HG02588 (cell line): ENCODE data around the gene ZNF497.
"Not testable (repeated sequence)": the region's sequence is repeated elsewhere in the genome, so short reads cannot be mapped to it uniquely, and the experiment has no call there.

ENCODE experiments used
- ATAC-seq: cut with Tn5 transposase; IDR thresholded peaks from one replicate; pipeline ENCODE4 v1.9.1; 2021; ENCODE audit warnings: mild to moderate bottlenecking, moderate library complexity; ENCODE audit not compliant: unreplicated experiment

Gene ZNF497

DNA sequence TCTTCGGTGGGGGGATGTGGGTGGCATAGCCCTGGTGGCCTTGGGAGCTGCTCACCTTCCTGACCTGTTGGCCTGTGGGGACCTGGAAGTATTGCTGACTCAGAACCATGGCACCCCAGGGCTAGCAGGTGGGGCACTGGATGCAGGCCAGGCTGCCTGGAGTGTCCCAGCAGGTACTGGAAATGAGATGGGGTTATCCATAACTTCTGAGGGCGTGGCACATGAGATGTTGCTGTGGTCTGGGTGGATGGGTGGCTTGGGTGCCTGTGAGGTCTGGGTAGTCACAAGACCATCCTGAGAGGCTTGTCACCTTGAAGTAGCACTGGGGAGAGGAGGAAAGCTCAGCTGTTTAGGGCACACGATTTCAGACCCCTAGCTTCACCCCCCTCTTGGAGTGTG, 32.3 kb upstream of the ZNF497 start:
- ATAC-seq = no peak

GRCh38 chr19:58393725-58394033, 31.1 kb upstream of the ZNF497 start:
- no peak for ATAC-seq

GRCh38 chr19:58392945-58393724, 30.6 kb upstream of the ZNF497 start:
- ATAC-seq = no peak

DNA sequence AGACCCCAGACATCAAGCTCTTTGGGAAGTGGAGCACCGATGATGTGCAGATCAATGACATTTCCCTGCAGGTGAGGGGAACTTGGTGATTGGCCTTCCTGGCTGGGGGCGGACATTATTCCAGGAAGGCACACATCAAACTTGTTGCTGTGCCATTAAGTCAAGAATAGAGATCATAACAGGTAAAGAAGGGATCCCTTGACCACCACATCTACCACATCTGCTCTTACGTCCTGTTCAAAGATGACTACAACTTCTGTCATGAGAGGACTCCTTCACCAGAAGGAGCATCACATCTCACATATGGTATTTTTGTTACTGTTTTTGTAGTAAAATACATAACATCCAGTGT, 25.6 kb upstream of the ZNF497 start:
- ATAC-seq = no peak

- ATAC-seq = no peak
Observed at GRCh38 chr19:58387338-58388174, 25.0 kb upstream of the ZNF497 start.

- ATAC-seq = peak; percentile 77
Observed at GRCh38 chr19:58386576-58387337, 24.2 kb upstream of the ZNF497 start, which contains the start of gene RPS5. Gene RPS5, plus strand, starts transcription at chr19:58387269. Its CDS starts 869 bp downstream, at chr19:58388138.

GRCh38 chr19:58385891-58386575, 23.5 kb upstream of the ZNF497 start:
- peak; percentile 5 for ATAC-seq

DNA sequence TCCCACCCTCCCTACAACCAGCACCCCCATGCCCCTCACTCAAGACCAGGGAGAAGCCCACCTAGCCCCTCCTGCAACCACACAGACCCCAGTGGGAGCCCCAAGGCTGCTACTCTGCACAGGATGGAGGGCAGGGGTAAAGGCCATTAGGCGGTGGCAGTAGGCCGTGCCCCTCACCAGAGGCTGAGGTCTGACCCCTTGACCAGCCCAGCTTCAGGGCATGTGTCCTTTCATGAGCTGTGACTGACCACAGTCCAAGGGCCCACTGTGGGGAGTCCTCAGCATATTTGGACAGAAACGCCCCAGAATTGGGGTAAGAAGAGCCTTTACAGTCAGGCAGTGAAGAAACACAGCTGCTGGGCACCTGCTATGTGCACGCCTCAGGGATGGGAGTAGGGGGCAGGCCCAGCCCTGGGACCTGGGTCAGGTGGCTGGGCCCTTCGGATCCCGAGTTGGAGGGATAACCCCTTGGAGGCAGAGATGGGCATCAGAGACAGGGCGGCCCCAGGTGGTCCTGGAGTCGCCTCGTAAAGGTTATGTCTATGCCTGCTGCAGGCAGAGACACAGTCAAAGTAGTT, 22.9 kb upstream of the ZNF497 start:
- ATAC-seq = no peak

- ATAC-seq = no peak
Observed at GRCh38 chr19:58382997-58383603, 20.5 kb upstream of the ZNF497 start.

DNA sequence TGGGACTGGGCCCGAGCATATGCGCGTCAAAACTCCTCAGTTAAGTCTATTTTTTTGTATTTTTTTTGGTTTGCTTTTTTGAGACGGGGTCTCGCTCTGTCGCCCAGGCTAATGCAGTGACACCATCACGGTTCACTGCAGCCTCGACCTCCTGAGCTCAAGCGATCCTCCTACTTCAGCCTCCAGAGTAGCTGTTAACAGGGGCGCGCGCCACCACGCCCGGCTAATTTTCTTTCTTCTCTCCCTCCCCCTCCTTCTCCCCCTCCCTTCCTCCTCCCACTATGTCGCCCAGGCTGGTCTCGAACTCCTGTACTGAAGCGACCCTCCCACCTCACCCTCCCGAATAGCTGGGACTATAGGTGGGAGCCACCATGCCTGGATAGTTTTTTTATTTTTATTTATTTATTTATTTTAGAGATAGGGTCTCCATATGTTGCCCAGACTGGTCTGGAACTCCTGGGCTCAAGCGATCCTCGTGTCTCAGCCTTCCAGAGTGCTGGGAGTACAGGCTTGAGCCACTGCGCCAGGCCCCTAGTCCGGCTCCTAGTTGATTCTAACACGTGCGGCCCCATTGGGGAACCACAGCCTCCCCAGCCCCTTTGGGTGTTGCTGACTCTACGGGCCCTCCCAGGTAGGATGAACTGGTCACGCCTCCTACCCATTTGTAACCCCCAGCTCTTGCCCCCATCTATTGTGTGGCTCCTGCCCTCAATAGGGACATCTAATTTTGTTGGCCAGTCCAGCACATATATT, 19.1 kb upstream of the ZNF497 start:
- ATAC-seq = no peak

GRCh38 chr19:58380662-58381459, 18.3 kb upstream of the ZNF497 start, which contains the start of gene ZNF837:
Gene ZNF837, minus strand, starts transcription at chr19:58381030. Its CDS starts 11,698 bp downstream, at chr19:58369332.
- peak; percentile 77 for ATAC-seq

GRCh38 chr19:58380037-58380661, 17.6 kb upstream of the ZNF497 start:
- no peak for ATAC-seq

DNA sequence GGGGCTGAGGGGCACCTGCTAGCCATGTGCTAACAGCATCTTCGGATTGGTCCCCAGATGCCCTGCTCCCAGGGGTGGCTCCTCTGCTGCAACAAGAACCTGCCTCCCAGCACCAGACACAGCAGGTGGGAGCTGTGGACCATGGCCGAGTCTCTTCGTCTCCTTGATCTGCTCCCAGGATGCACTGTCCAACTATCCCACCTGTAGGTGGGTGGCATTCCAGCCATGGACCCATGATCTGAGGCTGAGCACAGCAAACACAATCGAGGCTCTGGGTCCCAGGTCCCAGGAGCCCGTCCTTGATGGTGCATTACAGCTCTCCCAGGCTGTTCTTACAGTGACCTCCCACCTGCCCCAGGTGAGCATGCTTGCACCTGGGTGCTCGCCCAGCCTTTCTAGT, 16.7 kb upstream of the ZNF497 start:
- no peak for ATAC-seq

DNA sequence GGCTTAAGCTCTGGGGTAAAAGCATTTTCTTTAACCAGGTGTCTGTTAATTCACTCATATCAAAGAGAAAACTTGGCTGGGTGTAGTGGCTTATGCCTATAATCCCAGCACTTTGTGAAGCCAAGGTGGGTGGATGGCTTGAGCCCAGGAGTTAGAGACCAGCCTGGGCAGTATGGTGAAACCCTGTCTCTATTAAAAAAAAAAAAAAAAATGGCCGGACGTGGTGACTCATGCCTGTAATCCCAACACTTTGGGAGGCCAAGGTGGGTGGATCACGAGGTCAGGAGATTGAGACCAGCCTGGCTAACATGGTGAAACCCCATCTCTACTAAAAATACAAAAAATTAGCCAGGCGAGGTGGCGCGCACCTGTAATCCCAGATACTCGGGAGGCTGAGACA, 14.2 kb upstream of the ZNF497 start:
- ATAC-seq = not testable (repeated sequence)

DNA sequence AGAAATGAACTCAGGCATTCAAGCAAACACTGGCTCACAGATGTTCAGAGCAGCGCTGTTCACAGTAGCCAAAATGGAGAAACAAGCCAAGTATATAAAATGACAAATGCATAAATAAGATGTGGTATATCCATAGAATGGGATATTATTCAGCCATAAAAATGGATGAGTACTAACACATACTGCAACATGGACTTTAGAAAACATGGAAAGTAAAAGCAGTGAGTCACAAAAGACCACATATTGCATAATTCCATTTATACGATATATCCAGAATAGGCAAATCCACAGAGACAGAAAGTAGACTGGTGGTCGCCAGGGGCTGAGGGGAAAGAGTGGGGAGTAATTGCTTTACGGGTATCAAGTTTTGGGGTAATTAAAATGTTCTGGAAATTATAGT, 11.6 kb upstream of the ZNF497 start:
- no peak for ATAC-seq

- no peak for ATAC-seq
Observed at GRCh38 chr19:58372311-58373133, 10.0 kb upstream of the ZNF497 start.
